SK-N-MC (cell line): ENCODE results near the gene EXPH5.

Experiments
- EZH2 ChIP-seq: fragments of 200-600 bp; sonication (generic); IDR thresholded peaks from one replicate; pipeline ENCODE4 v1.6.1; 2017; ENCODE audit warnings: antibody characterized with exemption
- POLR2AphosphoS5 ChIP-seq: IDR thresholded peaks from 2 replicates; pipeline ENCODE4 v1.6.1; 2012; ENCODE audit warnings: mild to moderate bottlenecking, low read depth, low read length, borderline replicate concordance

- TF ChIP-seq EZH2 (no peak), POLR2AphosphoS5 (no peak)
Measured at GRCh38 chr11:108558222-108558621, 35.3 kb downstream of the EXPH5 start.
